ENCODE measurements around the gene HIRIP3. TPM values are rescaled to one million over a fixed set of nuclear protein-coding genes. Genes with fewer than 3 reads are reported as not detected.
A peak's percentile ranks its signal among the peaks of the same experiment; 100 is the strongest.
"Not testable (repeated sequence)": the region's sequence is repeated elsewhere in the genome, so short reads cannot be mapped to it uniquely, and the experiment has no call there.

HIRIP3 gene, protein sequence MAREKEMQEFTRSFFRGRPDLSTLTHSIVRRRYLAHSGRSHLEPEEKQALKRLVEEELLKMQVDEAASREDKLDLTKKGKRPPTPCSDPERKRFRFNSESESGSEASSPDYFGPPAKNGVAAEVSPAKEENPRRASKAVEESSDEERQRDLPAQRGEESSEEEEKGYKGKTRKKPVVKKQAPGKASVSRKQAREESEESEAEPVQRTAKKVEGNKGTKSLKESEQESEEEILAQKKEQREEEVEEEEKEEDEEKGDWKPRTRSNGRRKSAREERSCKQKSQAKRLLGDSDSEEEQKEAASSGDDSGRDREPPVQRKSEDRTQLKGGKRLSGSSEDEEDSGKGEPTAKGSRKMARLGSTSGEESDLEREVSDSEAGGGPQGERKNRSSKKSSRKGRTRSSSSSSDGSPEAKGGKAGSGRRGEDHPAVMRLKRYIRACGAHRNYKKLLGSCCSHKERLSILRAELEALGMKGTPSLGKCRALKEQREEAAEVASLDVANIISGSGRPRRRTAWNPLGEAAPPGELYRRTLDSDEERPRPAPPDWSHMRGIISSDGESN
- 11.9 and 12.7 TPM in 2 replicates for total RNA-seq
- polyA plus RNA-seq (2012) = 8.5 TPM

DNA sequence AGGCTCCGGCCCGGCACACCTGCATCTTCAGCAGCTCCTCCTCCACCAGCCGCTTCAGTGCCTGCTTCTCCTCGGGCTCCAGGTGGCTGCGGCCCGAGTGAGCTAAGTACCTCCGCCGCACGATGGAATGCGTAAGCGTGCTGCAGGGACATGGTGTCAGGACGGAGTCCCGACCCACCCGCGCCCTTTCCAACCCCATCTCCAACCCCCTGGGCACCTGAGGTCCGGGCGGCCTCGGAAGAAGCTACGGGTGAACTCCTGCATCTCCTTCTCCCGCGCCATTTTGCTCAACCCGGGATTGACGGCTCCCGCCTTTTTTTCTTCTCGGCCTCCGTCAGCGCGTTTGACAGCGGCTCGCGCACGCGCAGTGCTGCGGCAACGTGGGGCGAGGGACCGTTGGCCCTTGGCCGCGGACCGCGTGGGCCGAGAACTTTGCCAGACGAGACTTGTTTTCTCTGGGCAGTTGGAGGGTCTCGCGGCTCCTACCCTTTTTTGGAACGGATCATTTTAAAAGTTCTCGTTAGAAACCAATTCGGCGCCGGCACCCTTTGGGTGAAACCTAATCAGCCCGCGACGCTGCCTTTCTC is at the start of gene HIRIP3:
HIRIP3 (minus strand) TSS at position 294 of the 587 bp plus-strand sequence; CDS start at position 282, 12 bp downstream.
- DNase-seq (ENCODE audit: low read depth) = peak; percentile 85

DNA sequence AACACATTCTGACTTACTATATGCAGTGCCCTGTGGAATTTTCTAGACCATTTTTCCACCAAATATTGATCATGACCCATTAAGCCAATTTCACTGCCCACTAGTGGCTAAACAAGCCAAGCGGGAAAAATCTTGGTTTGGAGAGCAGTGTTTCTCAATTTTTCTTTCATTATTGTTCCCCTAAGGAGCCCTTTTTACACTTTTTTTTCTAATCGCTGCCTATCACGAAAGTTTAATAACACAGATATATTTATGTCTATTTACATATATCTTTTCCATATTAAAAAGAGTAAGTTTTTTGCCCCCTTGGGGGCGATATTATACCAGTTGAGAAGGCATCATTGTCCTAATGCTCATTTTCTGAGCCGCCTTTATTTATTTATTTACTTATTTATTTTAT is 46.4 kb upstream of the HIRIP3 start:
- peak; percentile 58 for DNase-seq (ENCODE audit: low read depth)

DNA sequence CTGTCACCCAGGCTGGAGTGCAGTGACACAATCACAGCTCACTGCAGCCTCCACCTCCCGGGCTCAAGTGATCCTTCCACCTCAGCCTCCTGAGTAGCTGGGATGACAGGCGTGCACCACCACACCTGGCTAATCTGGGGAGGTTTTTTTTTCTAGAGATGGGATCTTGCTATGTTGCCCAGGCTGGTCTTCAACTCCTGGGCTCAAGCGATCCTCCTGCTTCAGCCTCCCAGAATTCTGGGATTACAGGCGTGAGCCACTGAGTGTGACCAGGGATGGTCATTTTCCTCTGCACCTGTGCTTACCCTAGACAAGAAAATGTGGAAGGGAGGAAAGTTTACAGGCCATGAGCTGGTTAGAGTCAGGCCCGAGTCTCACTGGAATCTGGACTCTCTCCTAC is 45.3 kb upstream of the HIRIP3 start:
- DNase-seq (ENCODE audit: low read depth) = not testable (repeated sequence)

DNA sequence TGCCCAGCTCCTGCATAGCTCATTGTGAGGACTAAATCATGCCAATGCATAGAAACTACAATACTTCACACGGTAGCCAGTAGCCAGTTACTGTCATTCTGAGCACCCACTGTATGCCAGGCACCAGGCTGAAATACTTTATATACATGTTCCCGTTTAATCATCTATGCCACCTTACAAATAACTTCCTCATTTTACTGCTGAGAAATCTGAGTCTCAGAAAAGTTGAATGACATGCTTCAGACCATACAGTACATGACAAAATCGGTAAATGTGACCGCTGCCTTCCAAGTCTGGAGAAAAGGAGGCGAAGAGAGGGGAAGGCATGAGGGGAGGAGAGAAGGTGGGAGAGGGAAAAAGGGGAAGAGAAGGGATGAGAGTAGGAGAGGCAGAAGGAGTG is 44.8 kb upstream of the HIRIP3 start:
- DNase-seq (ENCODE audit: low read depth) = no peak

DNA sequence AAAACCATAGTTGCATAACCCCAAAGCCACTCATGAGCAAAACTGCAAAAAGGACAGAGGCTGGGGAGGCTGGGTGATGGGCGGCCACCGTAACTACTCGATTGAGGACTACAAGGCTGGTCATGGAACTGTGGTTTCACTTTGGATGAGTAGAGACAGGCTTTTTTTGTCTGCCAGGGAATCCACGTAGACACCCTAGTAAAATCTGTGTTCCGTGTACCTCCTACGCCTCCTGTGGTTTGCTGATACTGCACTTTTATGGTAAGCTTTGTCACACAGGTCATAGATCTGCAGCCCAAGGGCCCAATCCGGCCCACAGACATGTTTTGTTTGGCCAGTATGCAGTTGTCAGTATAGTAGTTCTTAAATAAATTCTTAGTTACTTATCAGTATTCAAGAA is 37.9 kb upstream of the HIRIP3 start:
- no peak for DNase-seq (ENCODE audit: low read depth)

DNA sequence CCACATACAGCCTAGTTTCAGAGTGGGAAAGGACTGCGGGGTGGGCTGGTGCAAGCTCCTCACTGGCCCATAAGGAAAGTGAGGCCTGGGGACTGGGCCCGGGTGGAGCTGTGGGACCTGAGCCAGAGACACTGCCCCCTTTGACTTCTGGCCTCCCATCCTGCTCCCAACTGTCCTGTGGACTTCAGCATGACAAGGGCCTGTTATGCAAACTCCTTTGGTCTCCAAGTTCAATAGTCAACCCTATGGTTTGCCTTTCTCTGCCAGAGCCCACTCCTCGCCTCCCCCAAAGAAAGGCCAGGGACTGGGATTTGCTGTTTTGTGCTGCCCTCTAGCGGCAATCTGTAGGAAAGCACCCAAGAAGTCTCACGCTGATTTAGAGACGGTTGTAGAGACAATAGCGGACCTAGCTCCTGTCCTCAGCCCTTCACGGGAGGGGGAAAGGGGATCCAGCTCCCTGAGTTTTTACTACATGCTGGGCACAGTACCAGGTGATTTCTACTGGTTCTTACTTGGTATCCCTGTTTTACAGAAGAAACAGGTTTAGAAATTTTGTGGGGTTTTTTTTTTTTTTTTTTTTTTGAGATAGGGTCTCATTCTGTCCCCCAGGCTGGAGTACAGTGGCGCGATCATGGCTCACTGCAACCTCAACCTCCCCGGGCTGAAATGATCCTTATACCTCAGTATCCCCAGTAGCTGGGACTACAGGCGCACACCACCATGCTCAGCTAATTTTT is 36.8 kb upstream of the HIRIP3 start:
- peak; percentile 73 for DNase-seq (ENCODE audit: low read depth)

DNA sequence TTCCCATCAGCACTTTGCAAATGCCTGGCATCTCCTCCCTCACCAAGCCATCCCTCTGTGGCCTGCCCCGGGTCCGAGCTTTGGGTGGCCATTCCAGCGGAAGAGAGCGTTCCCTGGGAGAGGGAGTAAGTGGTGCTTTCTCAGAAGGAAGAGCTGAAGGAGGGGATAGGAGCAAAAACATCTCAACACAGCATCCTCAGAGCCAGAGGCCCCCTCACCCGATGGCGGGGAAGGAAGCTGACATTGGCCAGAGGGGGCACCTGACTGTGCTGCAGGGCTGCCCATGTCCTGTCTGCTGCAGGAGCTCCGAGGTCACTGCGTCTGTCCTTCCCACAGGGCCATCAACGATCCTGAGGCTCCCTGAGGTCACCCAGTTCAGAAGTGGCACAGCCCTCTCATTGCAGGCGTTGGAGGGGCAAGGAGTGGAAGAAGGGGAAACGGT is 36.1 kb upstream of the HIRIP3 start:
- no peak for DNase-seq (ENCODE audit: low read depth)

DNA sequence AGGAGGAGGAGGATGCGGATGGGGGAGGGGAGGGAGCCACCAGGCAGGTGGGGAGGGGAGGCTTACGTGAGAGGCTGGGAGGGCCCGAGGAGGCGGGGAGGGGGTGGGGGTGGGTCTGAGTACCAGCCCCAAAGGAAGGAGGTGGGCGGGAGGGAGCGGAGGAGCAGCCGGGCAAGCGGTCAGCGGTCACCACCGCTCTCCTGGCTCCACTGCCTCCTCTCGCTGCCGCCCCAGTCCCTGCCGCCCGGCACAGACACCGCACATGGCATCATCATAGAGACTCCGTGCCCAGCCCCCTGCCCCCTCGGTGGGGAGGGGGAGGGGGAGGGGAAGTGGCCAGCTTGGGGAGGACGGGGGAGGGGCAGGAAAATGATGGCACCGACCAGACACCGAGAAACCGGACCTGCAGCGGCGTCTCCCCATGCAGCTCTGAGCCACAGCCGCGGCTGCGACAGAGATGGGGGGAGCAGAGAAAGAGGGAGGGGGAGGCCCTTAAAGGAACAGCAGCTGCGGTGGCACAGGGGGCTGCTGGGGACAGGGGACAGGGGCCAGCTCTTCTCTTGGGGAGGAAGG is 35.5 kb upstream of the HIRIP3 start, which contains the start of gene TLCD3B:
TLCD3B (minus strand) TSS at position 431 of the 573 bp plus-strand sequence. CDS start 744 bp downstream, outside the sequence.
- DNase-seq (ENCODE audit: low read depth) = no peak

DNA sequence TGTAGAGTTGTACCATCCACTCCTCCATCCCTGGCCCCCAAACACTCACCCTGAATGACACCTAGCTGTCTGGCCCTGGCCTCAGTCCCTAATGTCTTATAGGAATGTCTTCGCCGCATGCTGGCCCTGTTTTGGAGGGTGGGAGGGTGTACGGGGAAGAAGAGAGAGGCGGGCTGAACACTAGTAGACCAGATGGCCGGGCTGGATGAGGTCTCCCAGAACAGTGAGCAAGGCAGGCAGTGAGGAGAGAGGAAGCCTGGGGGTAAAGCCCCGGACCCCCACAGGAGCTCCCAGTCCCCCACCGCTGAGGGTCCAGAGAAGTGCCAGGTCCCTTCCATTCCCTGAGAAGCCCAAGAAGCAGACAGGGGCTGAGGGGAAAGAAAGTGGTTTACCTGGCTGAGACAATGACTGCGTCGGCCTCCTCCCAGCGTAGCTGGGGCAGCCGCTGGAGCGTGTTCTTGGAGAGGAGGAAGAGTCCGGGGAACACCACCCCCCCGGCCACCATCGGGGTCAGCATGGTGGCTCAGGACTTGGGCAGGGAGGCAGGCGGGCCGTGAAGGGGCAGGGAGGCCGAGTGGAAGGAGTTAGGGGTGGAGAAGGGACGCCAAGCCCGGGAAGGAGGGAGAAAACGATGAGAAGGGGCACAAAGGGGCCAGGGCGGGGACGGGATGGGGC is 34.7 kb upstream of the HIRIP3 start:
- no peak for DNase-seq (ENCODE audit: low read depth)

DNA sequence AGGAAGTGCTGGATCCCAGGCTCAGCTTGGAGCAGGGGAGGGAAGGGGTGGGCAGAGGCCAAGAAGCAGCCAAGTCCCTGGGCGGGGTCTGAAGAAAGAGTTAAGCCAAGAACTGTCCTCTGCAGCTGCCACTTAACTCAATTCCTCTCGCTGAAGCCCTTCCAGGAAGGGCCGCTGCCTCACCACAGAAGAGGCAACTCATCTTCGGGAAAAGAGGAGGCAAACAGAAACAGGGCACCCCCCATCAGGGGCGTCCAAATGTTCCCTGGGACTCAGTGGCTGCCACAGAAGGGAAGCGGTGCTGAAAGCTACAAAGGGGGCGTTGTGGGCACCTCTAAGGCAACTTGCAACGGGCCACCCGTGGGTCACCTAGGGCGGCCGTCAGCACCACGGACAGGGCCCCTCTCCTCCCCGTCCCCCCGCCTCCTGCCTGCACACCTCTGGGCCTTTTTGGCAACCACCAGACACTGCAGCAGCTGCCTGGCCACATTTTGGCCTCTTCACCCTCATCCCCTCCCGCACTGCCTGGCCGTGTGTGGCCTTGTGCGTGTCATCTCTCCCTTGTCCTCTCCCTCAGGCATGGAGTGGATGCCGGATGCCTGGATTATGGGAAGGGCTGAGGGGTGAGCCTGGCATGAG is 33.1 kb upstream of the HIRIP3 start:
- DNase-seq (ENCODE audit: low read depth) = peak; percentile 83

DNA sequence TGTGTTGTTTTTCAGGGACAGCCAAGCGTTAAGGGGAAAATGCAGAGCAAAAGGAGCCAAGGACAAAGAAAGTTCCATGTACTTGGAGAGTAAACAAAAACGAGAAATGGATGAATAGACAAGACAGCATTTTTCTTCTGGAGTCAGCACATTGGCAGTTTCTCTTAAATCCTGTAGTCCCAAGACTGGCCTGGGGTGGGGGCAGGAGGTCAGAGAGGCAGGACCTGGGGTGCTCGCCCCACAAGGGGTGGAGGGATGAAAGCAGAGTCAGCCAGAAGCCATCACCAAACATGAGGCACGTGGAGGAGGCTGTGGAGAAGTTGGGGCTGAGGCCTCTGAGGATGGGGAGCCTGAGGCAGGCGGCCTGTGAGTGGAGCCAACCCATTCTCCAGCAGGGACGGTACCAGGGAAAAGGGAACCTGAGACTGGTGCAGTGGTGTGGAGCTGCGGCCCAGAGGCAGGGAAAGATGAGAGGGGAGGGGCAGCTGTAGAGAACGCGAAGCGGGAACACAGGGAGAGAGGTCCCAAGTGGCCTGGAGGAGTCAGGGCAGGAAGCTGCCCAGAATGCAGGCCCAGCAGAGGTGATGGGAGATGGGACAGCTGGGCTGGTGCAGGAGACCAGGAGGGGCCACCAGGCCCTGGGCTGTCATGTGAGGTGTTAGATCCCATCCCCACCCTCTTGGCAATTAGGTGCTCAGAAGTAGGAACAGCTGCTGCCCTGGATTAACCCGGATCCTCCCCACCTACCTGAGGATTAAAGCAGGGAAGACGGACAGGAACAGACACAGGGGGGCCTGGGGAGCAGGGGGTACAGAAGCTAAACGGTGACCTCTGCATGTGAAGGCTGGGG is 32.4 kb upstream of the HIRIP3 start:
- peak; percentile 15 for DNase-seq (ENCODE audit: low read depth)

DNA sequence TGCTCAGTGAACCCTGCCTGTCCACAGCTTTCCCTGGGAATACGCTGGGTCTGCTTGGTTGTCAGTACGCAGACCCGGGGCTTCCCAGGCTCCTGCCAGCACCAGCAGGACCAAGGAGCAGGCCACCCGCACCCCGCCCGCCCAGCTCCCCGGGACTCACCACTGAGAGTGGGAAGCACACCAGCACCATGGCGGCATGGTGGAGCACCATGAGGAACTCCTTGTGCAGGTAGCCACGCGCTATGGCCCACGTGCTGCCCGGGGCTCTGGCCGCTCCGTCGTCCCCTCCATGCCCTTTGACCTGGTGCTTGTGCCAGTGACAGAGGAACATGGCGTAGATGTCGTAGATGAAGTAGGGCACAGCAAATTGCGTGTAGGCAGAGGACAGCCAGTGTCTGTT is 31.0 kb upstream of the HIRIP3 start:
- DNase-seq (ENCODE audit: low read depth) = no peak

DNA sequence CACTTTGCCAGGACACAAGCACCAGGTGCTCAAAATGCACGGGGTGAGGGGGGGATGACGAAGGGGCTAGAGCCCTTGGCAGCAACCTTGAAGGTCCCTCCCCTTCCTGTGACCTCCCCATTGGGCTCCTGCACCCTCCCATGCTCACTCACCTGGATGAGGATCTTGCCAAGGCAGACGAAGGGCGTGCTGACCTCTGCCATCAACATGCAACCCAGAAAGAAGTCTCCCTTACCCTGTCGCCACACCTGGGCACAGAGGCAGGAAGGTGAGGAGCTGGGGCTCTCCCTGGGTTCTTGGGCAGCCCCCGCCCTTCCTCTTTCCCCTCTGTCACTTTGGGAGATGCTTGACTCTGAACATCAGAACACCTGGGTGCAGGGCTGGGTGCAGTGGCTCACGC is 30.2 kb upstream of the HIRIP3 start:
- no peak for DNase-seq (ENCODE audit: low read depth)

DNA sequence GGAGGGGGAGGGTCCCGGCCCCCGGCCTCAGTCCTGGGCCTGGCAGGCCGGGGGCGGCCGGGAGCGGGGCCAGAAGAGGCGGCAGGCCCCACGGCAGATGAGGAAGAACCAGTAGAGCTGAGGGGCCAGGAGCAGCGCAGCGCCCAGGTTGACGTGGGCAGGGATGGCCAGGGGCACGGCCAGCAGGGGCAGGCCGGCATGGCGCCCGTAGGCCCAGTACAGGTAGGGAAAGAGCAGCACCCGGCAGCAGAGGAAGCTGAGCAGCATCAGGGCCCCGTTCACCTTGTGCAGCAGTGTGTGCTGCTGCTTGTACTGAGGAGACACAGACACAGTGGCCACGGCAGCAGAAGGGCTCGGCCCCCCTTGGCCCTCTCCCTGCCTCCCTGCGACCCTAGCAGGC is 29.7 kb upstream of the HIRIP3 start:
- no peak for DNase-seq (ENCODE audit: low read depth)

DNA sequence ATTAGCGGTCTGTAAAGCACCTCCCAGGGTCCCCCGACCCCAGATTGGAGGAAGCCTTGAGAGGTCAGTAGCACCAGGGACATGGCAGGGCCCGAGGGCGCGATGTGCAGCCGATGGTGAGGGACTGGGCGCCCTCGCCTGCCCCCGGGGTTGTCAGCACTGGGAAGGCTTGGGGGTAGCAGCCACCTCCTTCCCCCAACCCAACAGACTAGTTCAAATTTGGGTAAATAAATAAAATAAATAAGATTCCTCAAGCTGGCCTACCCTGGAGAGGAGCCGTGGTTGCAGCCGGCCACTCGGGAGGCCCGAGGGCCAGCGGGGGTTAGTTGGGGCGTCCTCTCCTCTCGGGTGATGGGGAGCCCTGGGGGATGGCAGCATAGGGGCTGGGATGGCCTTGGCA is 29.0 kb upstream of the HIRIP3 start:
- no peak for DNase-seq (ENCODE audit: low read depth)

DNA sequence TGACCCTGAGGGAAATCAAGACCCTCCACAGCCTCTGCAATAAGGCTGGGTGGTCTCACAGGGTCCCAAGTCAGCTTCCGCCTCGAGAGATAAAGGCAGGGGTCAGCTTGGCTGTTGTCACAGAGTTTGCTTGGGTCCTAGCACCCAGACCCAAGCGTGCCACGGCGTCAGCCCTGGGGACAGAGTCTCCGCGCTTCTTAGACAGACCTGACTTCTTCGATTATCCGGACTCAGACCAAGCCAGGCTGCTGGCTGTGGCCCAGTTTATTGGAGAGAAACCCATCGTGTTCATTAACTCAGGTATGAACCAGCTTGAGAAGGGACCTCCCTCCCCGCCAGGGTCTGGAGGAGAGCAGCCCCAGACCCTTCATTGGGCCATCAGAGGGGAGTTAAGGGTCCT is 28.2 kb upstream of the HIRIP3 start:
- no peak for DNase-seq (ENCODE audit: low read depth)

DNA sequence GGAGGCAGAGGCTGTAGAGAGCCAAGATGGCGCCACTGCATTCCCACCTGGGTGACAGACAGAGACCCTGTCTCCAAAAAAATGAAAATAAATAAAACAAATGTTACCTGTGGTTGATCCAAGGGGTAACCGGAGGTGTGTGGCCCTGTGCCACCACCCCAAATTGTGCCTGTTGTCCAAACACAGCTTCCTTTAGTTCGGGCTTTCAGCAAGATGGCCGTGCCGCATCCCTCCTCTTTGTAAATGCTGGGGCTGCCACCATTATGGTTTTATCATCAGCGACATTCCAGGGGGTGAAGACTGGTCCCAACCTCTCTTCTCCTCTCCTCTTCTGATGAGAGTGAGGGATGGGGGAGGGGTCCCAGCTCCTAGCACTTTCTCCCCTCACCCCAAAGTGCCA is 27.5 kb upstream of the HIRIP3 start, which contains the start of gene C16orf92:
C16orf92 (plus strand) TSS at position 312 of the 400 bp plus-strand sequence. CDS start 143 bp downstream, outside the sequence.
- DNase-seq (ENCODE audit: low read depth) = no peak

DNA sequence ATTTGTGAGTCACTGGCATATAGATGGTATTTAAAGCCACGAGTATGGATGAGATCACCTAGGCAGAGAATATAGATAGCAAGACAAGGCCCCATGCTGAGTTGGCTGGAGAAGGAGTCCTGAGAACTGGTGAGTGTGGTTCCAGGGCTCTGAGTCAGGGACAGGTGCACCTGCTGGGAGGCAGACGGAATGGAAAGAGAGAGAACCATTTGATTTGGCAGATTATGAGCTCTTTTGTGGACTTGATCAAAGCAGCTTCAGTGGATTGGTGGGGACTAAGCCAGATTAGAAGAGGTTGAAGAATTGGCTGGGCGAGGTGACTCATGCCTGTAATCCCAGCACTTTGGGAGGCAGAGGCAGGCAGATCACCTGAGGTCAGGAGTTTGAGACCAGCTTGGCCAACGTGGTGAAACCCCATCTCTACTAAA is 23.3 kb upstream of the HIRIP3 start:
- DNase-seq (ENCODE audit: low read depth) = no peak

DNA sequence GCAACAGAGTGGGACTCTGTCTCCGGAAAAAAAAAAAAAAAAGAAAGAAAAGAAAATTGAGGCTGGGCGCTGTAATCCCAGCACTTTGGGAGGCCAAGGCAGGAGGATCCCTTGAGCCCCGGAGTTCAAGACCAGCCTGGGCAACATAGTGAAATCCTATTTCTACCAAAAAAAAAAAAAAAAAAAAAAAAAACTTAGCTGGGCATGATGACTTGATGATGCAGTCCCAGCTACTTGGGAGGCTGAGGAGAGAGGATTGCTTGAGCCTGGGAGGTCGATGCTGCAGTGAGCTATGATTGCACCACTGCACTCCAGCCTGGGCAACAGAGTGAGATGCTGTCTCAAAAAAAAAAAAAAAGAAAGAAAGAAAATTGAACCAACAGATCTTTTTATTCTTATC is 22.5 kb upstream of the HIRIP3 start:
- DNase-seq (ENCODE audit: low read depth) = not testable (repeated sequence)

All from myocyte (in vitro differentiated cells).